Measurements from ENCODE around the gene MAG.

MAG gene

DNA sequence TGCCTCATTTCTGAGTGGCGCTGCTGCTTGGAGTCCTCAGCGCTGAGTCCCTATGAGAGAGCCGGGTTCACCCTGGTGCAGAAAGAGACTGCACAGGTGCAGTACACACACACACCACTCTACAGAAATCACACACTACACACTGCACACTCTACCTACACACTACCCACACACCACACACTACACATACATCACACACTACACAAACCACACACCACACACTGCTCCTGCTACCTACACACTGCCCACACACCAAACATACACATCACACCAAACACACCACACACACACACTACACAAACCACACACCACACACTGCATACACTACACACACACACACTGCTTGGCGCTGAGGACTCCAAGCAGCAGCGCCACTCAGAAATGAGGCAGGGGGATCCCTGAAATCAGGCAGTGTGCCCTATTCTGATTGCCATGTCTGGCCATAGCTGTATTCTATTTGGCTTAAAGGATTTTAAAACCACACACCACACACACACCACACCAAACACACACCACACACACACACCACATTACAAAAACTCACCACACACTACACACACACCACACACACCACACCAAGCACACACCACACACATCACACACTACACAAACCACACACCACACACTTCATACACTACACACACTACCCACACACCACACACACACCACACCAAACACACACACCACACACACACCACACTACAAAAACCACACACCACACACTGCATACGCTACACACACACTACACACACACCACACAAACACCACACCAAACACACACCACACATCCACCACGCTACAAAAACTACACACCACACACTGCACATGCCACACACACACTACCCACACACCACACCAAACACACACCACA, 4.9 kb downstream of the MAG start:
- no peak for DNase-seq (ENCODE audit: low read depth in 3 of 3)

DNA sequence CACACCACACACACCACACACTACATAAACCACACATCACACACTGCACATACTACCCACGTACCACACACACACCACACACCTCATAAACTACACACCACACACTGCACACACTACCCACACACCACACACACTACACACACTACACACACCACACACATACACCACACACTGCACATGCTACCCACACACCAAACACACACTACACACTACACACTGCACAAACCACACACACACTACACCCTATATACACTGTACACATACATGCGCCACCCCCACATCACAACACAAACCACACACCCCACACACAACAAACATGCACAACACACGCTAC, 5.5 kb downstream of the MAG start:
- DNase-seq (ENCODE audit: low read depth in 3 of 3), result no peak

DNA sequence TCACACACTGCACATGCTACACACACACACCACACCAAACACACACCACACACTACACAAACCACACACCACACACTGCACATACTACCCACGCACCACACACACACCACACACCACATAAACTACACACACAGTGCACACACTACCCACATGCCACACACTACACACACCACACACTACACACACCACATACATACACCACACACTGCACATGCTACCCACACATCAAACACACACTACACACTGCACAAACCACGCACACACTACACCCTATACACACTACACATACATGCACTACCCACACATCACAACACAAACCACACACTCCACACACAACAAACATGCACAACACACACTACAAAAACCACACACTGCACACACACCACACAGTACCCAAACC, 6.0 kb downstream of the MAG start:
- no peak for DNase-seq (ENCODE audit: low read depth in 3 of 3)

DNA sequence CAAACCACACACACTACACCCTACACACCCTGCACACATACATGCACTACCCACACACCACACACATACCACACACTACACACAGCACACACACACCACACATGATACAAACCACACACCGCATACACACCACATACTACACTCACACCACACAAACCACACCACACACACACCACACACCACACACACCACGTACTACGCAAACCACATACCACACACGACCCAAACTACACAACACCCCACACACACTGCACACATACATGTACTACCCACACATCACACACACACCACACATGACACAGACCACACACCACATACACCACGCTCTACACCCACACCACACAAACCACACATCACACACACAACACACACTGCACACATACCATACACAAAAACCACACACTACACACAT, 6.6 kb downstream of the MAG start:
- DNase-seq (ENCODE audit: low read depth in 3 of 3), result no peak

DNA sequence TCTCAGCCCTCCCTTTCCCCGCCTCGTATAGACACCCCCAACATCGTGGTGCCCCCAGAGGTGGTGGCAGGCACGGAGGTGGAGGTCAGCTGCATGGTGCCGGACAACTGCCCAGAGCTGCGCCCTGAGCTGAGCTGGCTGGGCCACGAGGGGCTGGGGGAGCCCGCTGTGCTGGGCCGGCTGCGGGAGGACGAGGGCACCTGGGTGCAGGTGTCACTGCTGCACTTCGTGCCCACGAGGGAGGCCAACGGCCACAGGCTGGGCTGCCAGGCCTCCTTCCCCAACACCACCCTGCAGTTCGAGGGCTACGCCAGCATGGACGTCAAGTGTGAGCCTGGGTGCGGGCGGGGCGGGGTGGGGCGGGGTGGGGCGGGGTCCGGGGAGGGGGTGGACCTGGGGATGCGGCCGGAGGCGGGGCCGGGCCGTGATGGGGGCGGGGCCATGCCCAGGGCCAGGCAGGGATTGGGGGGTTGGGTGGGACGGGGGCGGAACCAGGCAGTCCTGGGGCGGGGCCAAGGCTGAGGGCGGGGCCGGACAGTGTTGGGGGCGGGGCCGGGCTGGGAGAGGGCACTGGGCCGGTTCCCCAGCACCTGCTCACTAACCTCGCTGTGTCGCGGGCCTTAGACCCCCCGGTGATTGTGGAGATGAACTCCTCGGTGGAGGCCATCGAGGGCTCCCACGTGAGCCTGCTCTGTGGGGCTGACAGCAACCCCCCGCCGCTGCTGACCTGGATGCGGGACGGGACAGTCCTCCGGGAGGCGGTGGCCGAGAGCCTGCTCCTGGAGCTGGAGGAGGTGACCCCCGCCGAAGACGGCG, 7.8 kb downstream of the MAG start:
- DNase-seq (ENCODE audit: low read depth in 3 of 3), result no peak

DNA sequence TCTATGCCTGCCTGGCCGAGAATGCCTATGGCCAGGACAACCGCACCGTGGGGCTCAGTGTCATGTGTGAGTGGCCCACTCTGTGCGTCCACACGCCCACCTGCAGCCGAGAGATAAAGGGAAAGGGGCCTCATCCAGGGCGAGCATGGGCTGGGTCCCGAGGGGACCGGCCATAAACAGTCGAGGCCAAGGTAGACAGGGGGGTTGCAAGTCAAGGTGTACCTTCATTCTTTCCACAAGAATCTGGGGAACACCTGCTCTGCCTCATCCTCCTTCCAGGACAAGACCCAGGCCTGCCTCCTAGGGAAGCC, 8.3 kb downstream of the MAG start:
- no peak for DNase-seq (ENCODE audit: low read depth in 3 of 3)

DNA sequence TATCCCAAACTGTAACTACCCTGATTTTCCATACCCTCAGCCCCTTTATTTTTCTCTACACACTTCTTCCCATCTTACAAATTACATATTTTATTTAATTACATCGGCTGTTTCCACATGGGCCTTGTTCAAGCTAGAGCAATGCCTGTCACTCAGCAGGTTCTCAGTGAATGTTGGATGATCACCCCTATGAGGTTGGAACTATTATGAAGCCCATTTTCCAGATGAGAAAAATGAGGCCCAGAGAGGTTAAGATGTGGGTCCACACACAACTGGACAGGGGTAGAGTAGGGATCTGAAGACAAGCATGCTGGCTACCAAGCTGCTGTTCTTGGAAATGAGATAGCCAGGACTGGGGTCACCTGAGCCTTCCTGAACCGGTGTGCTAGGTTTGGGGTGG, 10.0 kb downstream of the MAG start:
- no peak for DNase-seq (ENCODE audit: low read depth in 3 of 3)

DNA sequence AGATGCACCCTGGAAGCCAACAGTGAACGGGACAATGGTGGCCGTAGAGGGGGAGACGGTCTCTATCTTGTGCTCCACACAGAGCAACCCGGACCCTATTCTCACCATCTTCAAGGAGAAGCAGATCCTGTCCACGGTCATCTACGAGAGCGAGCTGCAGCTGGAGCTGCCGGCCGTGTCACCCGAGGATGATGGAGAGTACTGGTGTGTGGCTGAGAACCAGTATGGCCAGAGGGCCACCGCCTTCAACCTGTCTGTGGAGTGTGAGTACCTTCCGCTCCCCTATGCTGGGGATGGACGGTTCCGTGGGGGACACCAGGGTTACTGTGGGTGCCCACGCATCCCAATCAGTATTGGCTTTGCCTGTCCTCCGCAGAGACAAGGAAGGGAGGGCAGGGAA, 10.5 kb downstream of the MAG start:
- DNase-seq (ENCODE audit: low read depth in 3 of 3), result no peak

DNA sequence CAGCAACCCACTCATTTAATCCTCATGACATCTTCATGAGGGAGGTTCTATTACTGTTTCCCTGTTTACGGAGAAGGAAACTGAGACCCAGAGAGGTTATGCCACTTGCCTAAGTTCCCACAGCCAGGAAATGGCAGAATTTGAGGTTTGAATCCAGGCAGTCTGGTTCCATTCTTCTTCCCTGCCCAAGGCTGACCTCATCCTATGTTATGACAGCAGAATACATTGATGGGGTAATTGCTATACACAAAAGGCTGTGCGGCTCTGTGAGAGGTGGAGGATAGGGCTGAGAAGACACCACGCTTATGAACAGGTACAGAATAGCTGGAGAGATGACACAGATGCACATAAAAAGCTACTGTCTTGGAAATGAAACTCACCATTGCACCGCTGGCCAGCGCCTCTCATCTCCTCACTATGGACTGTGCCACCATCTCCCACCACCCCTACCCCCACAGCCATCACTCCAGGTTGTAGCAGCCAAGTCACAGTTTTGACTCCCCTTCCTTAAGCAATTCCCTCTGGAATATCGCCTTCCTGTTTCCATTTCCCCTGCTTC, 11.5 kb downstream of the MAG start:
- no peak for DNase-seq (ENCODE audit: low read depth in 3 of 3)

DNA sequence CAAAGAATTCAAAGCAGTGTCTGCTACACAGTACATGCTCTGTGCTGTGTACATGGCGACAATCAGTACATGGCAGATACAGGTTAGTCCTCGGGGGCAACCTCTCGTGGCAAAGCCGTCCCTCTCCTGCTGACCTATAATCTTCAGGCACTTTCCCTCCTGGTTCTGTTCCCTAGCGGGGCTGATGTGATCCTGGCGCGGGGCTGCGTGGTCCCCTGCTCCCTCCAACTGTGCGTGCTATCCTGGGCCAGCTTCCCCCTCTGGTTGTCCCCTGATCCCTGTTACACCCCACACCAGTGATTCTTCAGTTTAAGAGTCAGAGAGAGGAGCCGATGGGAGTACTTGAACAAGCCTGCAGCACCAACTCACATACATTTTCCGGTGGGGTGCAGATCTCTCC, 12.1 kb downstream of the MAG start:
- DNase-seq (ENCODE audit: low read depth in 3 of 3), result no peak

DNA sequence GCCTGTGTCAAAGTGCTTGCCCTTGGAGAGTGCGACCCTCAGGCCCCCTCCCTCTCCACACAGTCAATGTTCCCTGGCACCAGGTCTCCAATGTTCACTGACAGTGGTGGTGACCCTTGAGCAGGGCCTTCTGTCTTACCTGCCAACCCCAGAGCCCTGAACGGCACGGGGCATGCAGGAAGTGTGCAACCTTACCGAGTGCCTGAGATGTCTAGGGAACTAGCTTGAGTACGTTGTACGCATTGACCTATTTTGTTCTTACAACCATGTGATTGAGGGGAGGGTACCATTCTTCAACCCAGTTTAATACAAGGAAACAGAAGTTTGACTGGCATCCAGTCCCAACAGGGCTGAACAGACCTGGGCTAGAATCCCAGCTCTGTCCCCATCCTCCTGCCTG, 13.2 kb downstream of the MAG start:
- DNase-seq (ENCODE audit: low read depth in 3 of 3), result no peak

DNA sequence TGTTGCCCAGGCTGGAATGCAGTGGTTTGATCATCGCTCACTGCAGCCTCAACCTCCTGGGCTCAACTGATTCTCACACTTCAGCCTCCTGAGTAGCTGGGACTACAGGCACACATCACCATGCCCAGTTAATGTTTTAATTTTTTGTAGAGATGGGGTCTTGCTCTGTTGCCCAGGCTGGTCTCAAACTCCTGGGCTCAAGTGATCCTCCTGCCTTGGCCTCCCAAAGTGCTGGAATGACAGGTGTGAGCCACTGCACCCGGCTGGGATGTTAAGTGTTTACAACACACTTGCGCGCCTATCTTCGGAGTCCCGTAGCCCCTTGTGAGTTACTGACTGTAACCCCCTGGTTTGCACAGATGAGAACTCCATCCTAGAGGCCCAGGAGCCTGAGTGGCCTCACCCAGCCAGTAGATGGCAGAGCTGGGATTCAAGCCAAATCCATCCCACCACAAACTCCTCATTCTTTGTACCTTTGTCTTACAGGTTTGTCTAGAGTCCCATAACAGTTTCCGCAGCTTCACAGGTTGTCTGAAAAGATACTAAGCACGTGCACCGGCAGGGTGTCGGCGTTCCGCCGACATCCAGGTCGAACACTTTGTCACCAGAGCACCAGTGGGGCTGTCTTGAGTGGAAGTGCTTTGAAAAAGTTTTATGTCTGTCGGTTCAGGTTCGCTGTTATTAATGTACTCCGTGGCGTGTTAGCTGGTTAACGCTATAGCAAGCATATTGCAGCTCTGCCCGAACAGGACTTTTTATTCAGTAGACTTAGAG, 14.7 kb downstream of the MAG start:
- DNase-seq (ENCODE audit: low read depth in 3 of 3), result no peak

DNA sequence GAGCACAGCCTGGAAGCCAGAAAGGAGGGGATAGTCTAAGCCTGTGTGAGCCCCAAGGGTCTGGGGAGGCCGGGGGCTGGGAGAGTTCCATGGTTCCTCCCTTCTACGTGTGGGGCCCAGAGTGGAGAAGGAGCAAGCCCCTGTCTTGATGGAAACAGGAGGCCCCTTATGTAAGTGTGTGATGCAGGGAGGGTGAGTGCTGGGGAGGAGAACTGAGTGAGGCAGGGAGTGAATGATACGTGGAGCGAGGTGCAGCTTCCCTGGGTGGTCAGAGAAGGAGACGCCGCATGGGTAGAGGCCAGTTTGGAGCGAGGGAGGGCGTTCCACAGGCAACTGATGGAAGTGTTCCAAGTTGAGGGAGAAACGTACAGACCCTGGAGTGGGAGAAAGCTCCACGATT, 16.0 kb downstream of the MAG start:
- DNase-seq (ENCODE audit: low read depth in 3 of 3), result no peak

DNA sequence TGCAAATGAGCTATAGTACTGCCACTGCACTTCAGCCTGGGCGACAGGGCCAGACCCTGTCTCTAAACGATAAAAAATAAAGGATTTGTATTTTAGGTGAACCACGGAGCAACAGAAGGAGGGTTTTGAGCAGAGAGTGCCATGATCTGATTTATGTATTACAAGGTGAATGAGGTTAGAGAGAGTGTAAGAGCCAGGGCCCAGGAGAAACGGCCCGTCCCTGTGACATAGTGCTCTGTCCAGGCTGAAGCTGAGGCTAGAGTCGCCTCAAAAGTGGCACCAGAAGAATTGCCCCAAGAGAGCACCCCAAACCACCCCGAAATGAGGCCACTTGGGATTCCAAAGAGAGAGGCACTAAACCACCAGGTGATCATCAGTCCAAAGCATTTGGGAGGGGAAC, 16.9 kb downstream of the MAG start:
- no peak for DNase-seq (ENCODE audit: low read depth in 3 of 3)

DNA sequence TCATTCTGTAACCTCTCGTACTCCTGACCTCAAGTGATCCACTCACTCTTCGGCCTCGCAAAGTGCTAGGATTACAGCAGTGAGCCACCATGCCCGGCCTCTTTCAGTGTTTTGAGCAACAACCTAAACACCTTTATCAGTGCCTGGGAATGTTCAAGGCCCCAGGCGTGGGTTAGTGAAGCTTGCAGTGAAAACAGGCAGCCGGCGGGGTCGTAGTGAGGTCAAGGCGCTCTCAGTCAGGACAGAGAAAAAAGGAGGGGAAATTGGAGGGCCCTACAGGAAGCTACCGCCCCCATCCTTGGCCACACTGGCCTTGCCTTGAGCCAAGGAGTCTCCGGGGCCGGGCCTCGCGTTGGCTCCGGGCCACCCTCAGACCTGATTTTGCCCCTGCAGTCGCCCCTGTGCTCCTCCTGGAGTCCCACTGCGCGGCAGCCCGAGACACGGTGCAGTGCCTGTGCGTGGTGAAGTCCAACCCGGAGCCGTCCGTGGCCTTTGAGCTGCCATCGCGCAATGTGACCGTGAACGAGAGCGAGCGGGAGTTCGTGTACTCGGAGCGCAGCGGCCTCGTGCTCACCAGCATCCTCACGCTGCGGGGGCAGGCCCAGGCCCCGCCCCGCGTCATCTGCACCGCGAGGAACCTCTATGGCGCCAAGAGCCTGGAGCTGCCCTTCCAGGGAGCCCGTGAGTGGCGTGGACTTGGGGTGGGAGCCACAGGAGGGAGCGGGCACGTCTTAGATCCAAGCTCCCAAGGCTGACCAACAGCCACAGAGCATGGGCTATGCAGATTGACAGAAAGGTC, 17.7 kb downstream of the MAG start:
- DNase-seq (ENCODE audit: low read depth in 3 of 3), result no peak

DNA sequence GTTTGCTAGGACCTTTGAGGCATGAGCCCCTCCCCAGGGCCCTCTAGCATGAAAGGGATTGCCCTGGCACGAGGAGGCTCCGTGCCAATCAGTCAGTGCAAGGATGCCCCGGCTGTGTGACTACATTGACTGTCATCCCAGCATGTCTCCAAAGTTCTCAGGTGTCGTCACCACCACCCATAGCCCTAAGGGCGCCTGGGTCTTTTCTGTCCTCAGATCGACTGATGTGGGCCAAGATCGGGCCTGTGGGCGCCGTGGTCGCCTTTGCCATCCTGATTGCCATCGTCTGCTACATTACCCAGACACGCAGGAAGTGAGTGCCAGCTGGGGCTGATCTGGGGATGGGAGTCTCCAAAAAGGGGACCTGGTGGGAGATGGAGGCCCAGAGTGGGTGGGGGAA, 18.4 kb downstream of the MAG start:
- DNase-seq (ENCODE audit: low read depth in 3 of 3), result no peak

DNA sequence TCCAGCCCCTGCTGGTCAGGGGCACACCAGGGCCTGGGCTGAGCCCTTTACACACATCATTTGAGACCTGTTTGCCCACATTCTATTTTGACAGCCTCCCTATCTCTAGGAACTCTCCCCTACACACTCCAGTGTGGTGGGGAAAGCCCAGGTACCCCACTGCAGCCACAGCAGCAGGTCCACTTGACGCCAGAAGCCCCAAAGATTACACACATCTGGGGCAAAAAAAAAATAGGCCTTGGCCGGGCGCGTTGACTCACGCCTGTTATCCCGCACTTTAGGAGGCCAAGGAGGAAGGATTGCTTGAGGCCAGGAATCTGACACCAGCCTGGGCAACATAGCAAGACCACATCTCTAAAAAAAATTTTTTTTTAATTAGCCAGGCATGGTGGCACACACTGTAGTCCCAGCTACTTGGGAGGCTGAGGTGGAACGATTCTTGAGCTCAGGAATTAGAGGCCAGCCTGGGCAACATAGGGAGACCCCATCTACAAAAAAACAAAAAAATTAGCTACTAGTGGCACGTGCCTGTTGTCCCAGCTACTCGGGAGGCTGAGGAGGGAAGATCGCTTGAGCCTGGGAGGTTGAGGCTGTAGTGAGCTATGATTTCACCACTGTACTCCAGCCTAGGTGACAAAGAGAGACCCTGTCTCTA, 19.0 kb downstream of the MAG start:
- DNase-seq (ENCODE audit: low read depth in 3 of 3), result no peak

DNA sequence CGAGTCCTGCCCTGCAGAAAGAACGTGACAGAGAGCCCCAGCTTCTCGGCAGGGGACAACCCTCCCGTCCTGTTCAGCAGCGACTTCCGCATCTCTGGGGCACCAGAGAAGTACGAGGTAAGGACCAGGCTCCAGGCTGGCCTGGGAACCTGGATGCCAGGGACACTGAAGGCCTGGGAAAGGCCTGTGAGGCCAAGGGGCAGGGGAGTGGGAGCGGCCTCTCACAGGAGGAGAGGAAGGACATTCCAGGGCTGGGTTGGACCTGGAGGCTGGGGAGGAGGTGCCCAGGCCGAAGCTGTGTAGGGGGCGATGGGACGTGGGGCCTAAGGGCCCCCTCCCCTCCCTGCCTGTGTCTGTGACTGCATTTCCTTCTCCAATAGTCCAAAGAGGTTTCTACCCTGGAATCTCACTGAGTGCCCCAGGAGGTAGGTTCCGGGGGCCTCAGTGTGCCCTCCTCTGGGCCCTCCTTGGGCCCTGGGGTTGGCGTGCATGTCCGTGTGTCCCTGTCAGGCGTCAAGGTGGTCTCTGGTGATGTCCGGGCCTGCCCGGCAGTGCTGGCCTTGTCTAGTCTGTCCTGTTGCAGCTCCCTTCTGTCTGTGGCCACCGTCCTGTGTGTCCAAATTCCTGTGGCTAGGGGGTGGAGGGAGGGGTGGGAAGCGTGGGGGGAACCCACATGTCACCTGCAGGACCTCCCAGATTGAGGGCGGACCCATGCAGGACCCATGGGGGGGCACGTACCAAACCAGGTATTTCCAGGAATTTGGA, 20.1 kb downstream of the MAG start:
- no peak for DNase-seq (ENCODE audit: low read depth in 3 of 3)

DNA sequence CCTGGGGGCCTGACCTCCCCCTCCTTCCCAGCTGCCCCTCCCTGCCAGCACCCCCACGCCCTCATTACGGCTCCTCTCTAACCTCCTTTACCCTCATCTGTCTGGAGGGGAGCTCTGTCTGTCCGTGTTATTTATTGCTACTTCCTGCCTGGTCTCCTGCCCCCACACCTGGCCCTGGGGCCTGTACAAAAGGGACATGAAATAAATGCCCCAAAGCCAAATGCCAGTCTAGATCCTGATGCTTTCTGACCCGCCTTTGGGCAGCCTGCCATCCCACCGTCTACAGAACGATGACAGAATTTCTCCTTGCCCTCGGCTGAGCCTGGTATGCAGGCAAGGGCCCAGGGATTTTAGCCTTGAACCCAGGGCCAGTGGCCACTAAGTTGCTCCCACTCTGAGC, 21.6 kb downstream of the MAG start:
- no peak for DNase-seq (ENCODE audit: low read depth in 3 of 3)

DNA sequence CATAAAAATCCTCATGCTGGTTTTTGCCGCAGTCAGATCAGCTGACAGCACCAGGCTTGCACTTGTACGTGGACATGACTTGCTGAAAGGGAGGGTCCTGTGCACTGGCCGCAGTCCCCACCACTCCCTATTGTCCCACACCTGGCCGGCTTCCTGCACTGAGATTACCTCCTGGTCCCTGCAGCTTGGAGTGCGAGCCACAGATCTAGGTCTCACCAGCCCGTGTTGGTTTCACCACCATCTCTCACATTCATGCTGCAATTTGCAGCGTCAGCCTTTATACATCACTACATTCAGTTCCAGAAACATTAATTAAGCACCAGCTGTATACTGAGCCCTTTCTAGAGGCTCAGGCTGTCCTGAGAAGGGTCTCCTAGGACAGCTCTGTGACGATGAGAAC, 22.1 kb downstream of the MAG start:
- DNase-seq (ENCODE audit: low read depth in 3 of 3), result no peak

Data from stimulated activated CD4-positive, alpha-beta T cell treated with anti-CD3 and anti-CD28 coated beads, TNF-alpha, amount 100 ng/mL, for 4 hours (primary cell).